ENCODE measurements around the gene SAP30.

The SAP30 gene

GRCh38 chr4:173346074-173346473, 24.7 kb upstream of the SAP30 start:
- no peaks in the 10 kb centered on the region for H3K27me3 ChIP-seq (ENCODE audit: insufficient read depth, low read length, poor library complexity)
- H3K9ac ChIP-seq (ENCODE audit: low read depth, low read length): no peak overlapping the region
- H3K4me1 ChIP-seq (ENCODE audit: insufficient read depth, low read length): no peaks in the 10 kb centered on the region
- H2AFZ ChIP-seq (ENCODE audit: low read depth, low read length): no peak overlapping the region
- H3K4me2 ChIP-seq (ENCODE audit: insufficient read depth, low read length): no peak overlapping the region
- H3K27ac ChIP-seq (ENCODE audit: low read length): no peak overlapping the region
- H3K9me3 ChIP-seq (ENCODE audit: insufficient read depth, low read length, severe bottlenecking): no peaks in the 10 kb centered on the region
- peaks cover 5% of the 10 kb centered on the region; the same call in 1 of the 2 replicates for H3K36me3 ChIP-seq (ENCODE audit: insufficient read depth, low read length)
- H3K4me3 ChIP-seq (ENCODE audit: low read depth in 1 of 2, low read length in 2 of 2): no peak overlapping the region
- 0 out of 2 replicates have a peak, but pooled peaks cover 3% of the 10 kb centered on the region for H3K79me2 ChIP-seq (ENCODE audit: insufficient read depth, low read length)
- ATAC-seq (ENCODE audit: insufficient read depth, low read depth) (no peak), DNase-seq (no peak)
- no peak for TF ChIP-seq EZH2 (IDR thresholded peaks at IDR 0.05; ENCODE audit: borderline replicate concordance, low read depth, low read length, severe bottlenecking)
- no peak for TF ChIP-seq CTCF (IDR thresholded peaks at IDR 0.05; ENCODE audit: borderline replicate concordance, extremely low read depth, low read length, poor library complexity, severe bottlenecking)
- no peaks in the 10 kb centered on the region for H4K20me1 ChIP-seq (ENCODE audit: insufficient read depth, low read length)

- Histone ChIP-seq H3K79me2 (ENCODE audit: insufficient read depth, low read length) (0 out of 2 replicates have a peak, but pooled peaks cover 3% of the 10 kb centered on the region), H2AFZ (ENCODE audit: low read depth, low read length) (no peak overlapping the region), H3K36me3 (ENCODE audit: insufficient read depth, low read length) (peaks cover 5% of the 10 kb centered on the region; the same call in 1 of the 2 replicates), H3K9me3 (ENCODE audit: insufficient read depth, low read length, severe bottlenecking) (no peaks in the 10 kb centered on the region), H3K4me3 (ENCODE audit: low read depth in 1 of 2, low read length in 2 of 2) (no peak overlapping the region), H3K4me2 (ENCODE audit: insufficient read depth, low read length) (no peak overlapping the region), H3K27ac (ENCODE audit: low read length) (no peak overlapping the region), H4K20me1 (ENCODE audit: insufficient read depth, low read length) (no peaks in the 10 kb centered on the region), H3K4me1 (ENCODE audit: insufficient read depth, low read length) (no peaks in the 10 kb centered on the region), H3K9ac (ENCODE audit: low read depth, low read length) (no peak overlapping the region), H3K27me3 (ENCODE audit: insufficient read depth, low read length, poor library complexity) (no peaks in the 10 kb centered on the region)
- DNase-seq: no peak
- TF ChIP-seq CTCF (IDR thresholded peaks at IDR 0.05; ENCODE audit: borderline replicate concordance, extremely low read depth, low read length, poor library complexity, severe bottlenecking) (no peak), EZH2 (IDR thresholded peaks at IDR 0.05; ENCODE audit: borderline replicate concordance, low read depth, low read length, severe bottlenecking) (no peak)
- ATAC-seq (ENCODE audit: insufficient read depth, low read depth): no peak
Measured at GRCh38 chr4:173347467-173347866, 23.3 kb upstream of the SAP30 start.

- Histone ChIP-seq H3K4me2 (ENCODE audit: insufficient read depth, low read length) (no peak overlapping the region), H3K79me2 (ENCODE audit: insufficient read depth, low read length) (no peaks in the 10 kb centered on the region), H2AFZ (ENCODE audit: low read depth, low read length) (no peak overlapping the region), H3K27me3 (ENCODE audit: insufficient read depth, low read length, poor library complexity) (no peaks in the 10 kb centered on the region), H3K27ac (ENCODE audit: low read length) (no peak overlapping the region), H4K20me1 (ENCODE audit: insufficient read depth, low read length) (no peaks in the 10 kb centered on the region), H3K4me3 (ENCODE audit: low read depth in 1 of 2, low read length in 2 of 2) (no peak overlapping the region), H3K36me3 (ENCODE audit: insufficient read depth, low read length) (no peaks in the 10 kb centered on the region), H3K9me3 (ENCODE audit: insufficient read depth, low read length, severe bottlenecking) (no peaks in the 10 kb centered on the region), H3K9ac (ENCODE audit: low read depth, low read length) (no peak overlapping the region), H3K4me1 (ENCODE audit: insufficient read depth, low read length) (no peaks in the 10 kb centered on the region)
- ATAC-seq (ENCODE audit: insufficient read depth, low read depth) (no peak), DNase-seq (no peak)
- no peak for TF ChIP-seq EZH2 (IDR thresholded peaks at IDR 0.05; ENCODE audit: borderline replicate concordance, low read depth, low read length, severe bottlenecking)
- TF ChIP-seq CTCF (IDR thresholded peaks at IDR 0.05; ENCODE audit: borderline replicate concordance, extremely low read depth, low read length, poor library complexity, severe bottlenecking): no peak
Measured at GRCh38 chr4:173357939-173358338, 12.8 kb upstream of the SAP30 start.

Data from DND-41 (cell line).